Esophagus muscularis mucosa (tissue), 4 donors: ENCODE measurements around the gene DYRK2.

ENCODE experiments used
- EP300 ChIP-seq: sonication (generic); formaldehyde crosslinking; IDR thresholded peaks from one replicate; pipeline ENCODE4 v1.6.1; 2017; ENCODE audit warnings: antibody characterized with exemption
- POLR2A ChIP-seq: fragments of 450-650 bp; IDR thresholded peaks from one replicate; pipeline ENCODE4 v1.6.1; 2017; ENCODE audit warnings: antibody characterized with exemption, moderate library complexity, mild to moderate bottlenecking, low read depth
- TF ChIP-seq, protein P1 (sequence below), 3 experiments: fragments of 200-600 bp in 2 of 3; fragments of 450-650 bp in 1 of 3; sonication (generic) in 2 of 3; IDR thresholded peaks; one replicate each; pipeline ENCODE4 v1.5.1; 2017 to 2019; ENCODE audit warnings: antibody characterized with exemption in 3 of 3, mild to moderate bottlenecking in 2 of 3, moderate library complexity in 1 of 3

DNA sequence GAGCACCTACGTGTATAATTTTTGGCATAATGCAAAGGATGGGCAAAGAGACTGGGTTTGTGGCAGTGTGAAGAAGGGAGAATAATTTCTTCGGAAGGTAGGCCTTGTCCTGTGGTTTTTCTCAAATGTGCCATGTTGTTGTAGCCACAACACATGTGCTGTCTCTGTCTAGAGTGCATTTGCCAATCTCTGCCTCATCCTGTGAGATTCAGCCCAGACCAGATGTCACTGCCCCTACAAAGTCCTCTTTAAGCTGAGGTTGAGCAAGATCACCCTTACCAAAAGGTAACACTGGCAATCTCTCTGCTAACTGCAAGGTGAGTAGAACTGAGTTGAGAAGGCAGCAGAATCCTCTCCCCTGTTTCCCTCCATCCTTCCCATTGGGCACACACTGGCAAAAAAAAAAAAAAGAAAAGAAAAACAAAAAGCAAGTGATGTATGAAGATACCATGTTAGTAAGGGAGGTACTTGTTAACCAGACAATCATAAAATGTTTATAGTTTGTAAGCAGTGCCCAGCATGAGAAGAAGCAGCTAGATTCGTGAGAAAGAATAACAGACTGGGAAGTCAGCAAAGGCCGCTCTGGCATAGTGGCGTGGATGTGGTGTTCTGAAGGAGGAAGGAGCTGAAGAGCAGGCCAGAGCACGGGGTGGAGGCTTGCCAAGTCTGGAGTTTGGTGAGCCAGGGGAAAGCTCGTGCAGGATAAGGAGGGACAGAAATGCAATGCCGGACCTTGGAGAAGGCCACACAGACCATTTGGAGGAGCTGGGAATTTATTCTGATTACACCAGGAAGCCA is 18.9 kb downstream of the DYRK2 start:
- TF ChIP-seq, protein P1, sequence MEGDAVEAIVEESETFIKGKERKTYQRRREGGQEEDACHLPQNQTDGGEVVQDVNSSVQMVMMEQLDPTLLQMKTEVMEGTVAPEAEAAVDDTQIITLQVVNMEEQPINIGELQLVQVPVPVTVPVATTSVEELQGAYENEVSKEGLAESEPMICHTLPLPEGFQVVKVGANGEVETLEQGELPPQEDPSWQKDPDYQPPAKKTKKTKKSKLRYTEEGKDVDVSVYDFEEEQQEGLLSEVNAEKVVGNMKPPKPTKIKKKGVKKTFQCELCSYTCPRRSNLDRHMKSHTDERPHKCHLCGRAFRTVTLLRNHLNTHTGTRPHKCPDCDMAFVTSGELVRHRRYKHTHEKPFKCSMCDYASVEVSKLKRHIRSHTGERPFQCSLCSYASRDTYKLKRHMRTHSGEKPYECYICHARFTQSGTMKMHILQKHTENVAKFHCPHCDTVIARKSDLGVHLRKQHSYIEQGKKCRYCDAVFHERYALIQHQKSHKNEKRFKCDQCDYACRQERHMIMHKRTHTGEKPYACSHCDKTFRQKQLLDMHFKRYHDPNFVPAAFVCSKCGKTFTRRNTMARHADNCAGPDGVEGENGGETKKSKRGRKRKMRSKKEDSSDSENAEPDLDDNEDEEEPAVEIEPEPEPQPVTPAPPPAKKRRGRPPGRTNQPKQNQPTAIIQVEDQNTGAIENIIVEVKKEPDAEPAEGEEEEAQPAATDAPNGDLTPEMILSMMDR (IDR thresholded peaks at IDR 0.05): no peak
- TF ChIP-seq POLR2A (no peak), EP300 (no peak)
